ENCODE data around the gene NAALADL2.

- TF ChIP-seq CTCF (IDR thresholded peaks at IDR 0.05) (no peak), POLR2A (IDR thresholded peaks at IDR 0.05) (no peak)
These were observed 340.1 kb downstream of the NAALADL2 start for GRCh38 chr3:175198991-175199783.
